Measurements from ENCODE around the gene AGBL4.
A peak's percentile ranks its signal among the peaks of the same experiment; 100 is the strongest.

Gene AGBL4

GRCh38 chr1:49106445-49106844 lies 917.3 kb downstream of the AGBL4 start (continued):
- no peak for TF ChIP-seq CSRNP3 (CRISPR knock-in tag; IDR thresholded peaks at IDR 0.05)
- TF ChIP-seq ZNF565 (CRISPR knock-in tag; conservative IDR thresholded peaks at IDR 0.05; ENCODE audit: low read depth), result no peak
- TF ChIP-seq TOX (CRISPR knock-in tag; IDR thresholded peaks at IDR 0.05; ENCODE audit: borderline replicate concordance), result no peak
- TF ChIP-seq BACH2 (CRISPR knock-in tag; IDR thresholded peaks at IDR 0.05; ENCODE audit: borderline replicate concordance), result no peak

GRCh38 chr1:49104575-49104974 lies 919.2 kb downstream of the AGBL4 start:
- TF ChIP-seq ZFP3 (CRISPR knock-in tag; IDR thresholded peaks at IDR 0.05) (no peak), RARB (CRISPR knock-in tag; IDR thresholded peaks at IDR 0.05) (no peak)

GRCh38 chr1:49102752-49103151 lies 921.0 kb downstream of the AGBL4 start:
- ATAC-seq, result peak; percentile 99

More at GRCh38 chr1:49104575-49104974, 919.2 kb downstream of the AGBL4 start:
- peak; percentile 23; the same call in 2 of the 3 replicates for ATAC-seq

GRCh38 chr1:49098866-49099265 lies 924.9 kb downstream of the AGBL4 start:
- TF ChIP-seq ARNTL (CRISPR knock-in tag; IDR thresholded peaks at IDR 0.05; ENCODE audit: borderline replicate concordance, low read depth) (no peak), PPARA (CRISPR knock-in tag; IDR thresholded peaks at IDR 0.05; ENCODE audit: borderline replicate concordance) (no peak), ZC3H10 (CRISPR knock-in tag; IDR thresholded peaks at IDR 0.05) (no peak), TSHZ2 (CRISPR knock-in tag; IDR thresholded peaks at IDR 0.05) (no peak), ZFP3 (CRISPR knock-in tag; IDR thresholded peaks at IDR 0.05) (no peak), POU6F1 (CRISPR knock-in tag; IDR thresholded peaks at IDR 0.05; ENCODE audit: borderline replicate concordance, low read depth) (no peak), ZNF565 (CRISPR knock-in tag; conservative IDR thresholded peaks at IDR 0.05; ENCODE audit: low read depth) (no peak), TCF4 (CRISPR knock-in tag; IDR thresholded peaks at IDR 0.05; ENCODE audit: borderline replicate concordance) (no peak), CSDC2 (CRISPR knock-in tag; IDR thresholded peaks at IDR 0.05) (no peak), GLIS3 (CRISPR knock-in tag; IDR thresholded peaks at IDR 0.05) (no peak), TOX (CRISPR knock-in tag; IDR thresholded peaks at IDR 0.05; ENCODE audit: borderline replicate concordance) (no peak), ZNF70 (CRISPR knock-in tag; IDR thresholded peaks at IDR 0.05) (no peak)
- no peak for ATAC-seq

More at GRCh38 chr1:49102752-49103151, 921.0 kb downstream of the AGBL4 start:
- TF ChIP-seq PATZ1 (CRISPR knock-in tag; IDR thresholded peaks at IDR 0.05; ENCODE audit: borderline replicate concordance) (no peak), RARB (CRISPR knock-in tag; IDR thresholded peaks at IDR 0.05) (no peak), ZNF565 (CRISPR knock-in tag; conservative IDR thresholded peaks at IDR 0.05; ENCODE audit: low read depth) (no peak), SNAI2 (CRISPR knock-in tag; IDR thresholded peaks at IDR 0.05) (no peak), ISL1 (CRISPR knock-in tag; IDR thresholded peaks at IDR 0.05) (no peak), BACH2 (CRISPR knock-in tag; IDR thresholded peaks at IDR 0.05; ENCODE audit: borderline replicate concordance) (no peak), CSDC2 (CRISPR knock-in tag; IDR thresholded peaks at IDR 0.05) (no peak), ARNTL (CRISPR knock-in tag; IDR thresholded peaks at IDR 0.05; ENCODE audit: borderline replicate concordance, low read depth) (no peak), ESRRG (CRISPR knock-in tag; IDR thresholded peaks at IDR 0.05) (no peak), CSRNP3 (CRISPR knock-in tag; IDR thresholded peaks at IDR 0.05) (no peak), ZFP3 (CRISPR knock-in tag; IDR thresholded peaks at IDR 0.05) (no peak), ZNF8 (CRISPR knock-in tag; IDR thresholded peaks at IDR 0.05) (no peak), ZFP30 (CRISPR knock-in tag; IDR thresholded peaks at IDR 0.05) (no peak)
